ENCODE data around the gene OLIG3. TPM values are rescaled to one million over a fixed set of nuclear protein-coding genes. Genes with fewer than 3 reads are reported as not detected.

The OLIG3 gene
- total and polyA plus RNA-seq, 5 donors from 2014 or later, result not detected

GRCh38 chr6:137522831-137523230 is 28.6 kb upstream of the OLIG3 start:
- H3K9me3 Mint-ChIP-seq, result peaks cover 0 to 15% (median 1%) of the 10 kb centered on the region in 7 donors
- H3K27ac Mint-ChIP-seq, result no peak overlapping the region
- DNase-seq, result no peak
- Histone ChIP-seq H3K9me3 (ENCODE audit: control insufficient read depth in 2 of 2, low read length in 2 of 2) (peaks cover 9 to 14% of the 10 kb centered on the region in 2 experiments), H3K27ac (ENCODE audit: insufficient read depth, low read length, poor library complexity, severe bottlenecking) (no peak overlapping the region), H3K27me3 (ENCODE audit: control insufficient read depth, insufficient read depth, low read length) (peaks cover 30% of the 10 kb centered on the region), H3K4me1 (ENCODE audit: control insufficient read depth, insufficient read depth, low read length, poor library complexity, severe bottlenecking) (no peaks in the 10 kb centered on the region), H3K36me3 (ENCODE audit: control insufficient read depth, insufficient read depth, low read length) (no peaks in the 10 kb centered on the region), H3K4me3 (ENCODE audit: low read depth, low read length) (no peak overlapping the region)
- peaks cover 54% of the 10 kb centered on the region for H3K27me3 Mint-ChIP-seq
- H3K36me3 Mint-ChIP-seq, result no peaks in the 10 kb centered on the region
- H3K4me1 Mint-ChIP-seq, result peaks cover 0 to 7% (median 2%) of the 10 kb centered on the region in 4 donors
- no peak for ATAC-seq (ENCODE audit: low read depth in 2 of 2)
- H3K4me3 Mint-ChIP-seq, result no peak overlapping the region

- DNase-seq, result no peak
- Histone ChIP-seq H3K4me3 (ENCODE audit: low read depth, low read length) (no peak overlapping the region), H3K27me3 (ENCODE audit: control insufficient read depth, insufficient read depth, low read length) (peaks cover 35% of the 10 kb centered on the region), H3K4me1 (ENCODE audit: control insufficient read depth, insufficient read depth, low read length, poor library complexity, severe bottlenecking) (no peaks in the 10 kb centered on the region), H3K9me3 (ENCODE audit: control insufficient read depth in 2 of 2, low read length in 2 of 2) (peaks cover 9 to 14% of the 10 kb centered on the region in 2 experiments), H3K36me3 (ENCODE audit: control insufficient read depth, insufficient read depth, low read length) (no peaks in the 10 kb centered on the region), H3K27ac (ENCODE audit: insufficient read depth, low read length, poor library complexity, severe bottlenecking) (no peak overlapping the region)
- Mint-ChIP-seq H3K36me3 (no peaks in the 10 kb centered on the region), H3K27me3 (peaks cover 59% of the 10 kb centered on the region), H3K4me1 (peaks cover 0 to 7% (median 2%) of the 10 kb centered on the region in 4 donors), H3K4me3 (no peak overlapping the region), H3K9me3 (peaks cover 0 to 15% (median 1%) of the 10 kb centered on the region in 7 donors), H3K27ac (no peak overlapping the region)
- ATAC-seq (ENCODE audit: low read depth in 2 of 2), result no peak
Observed at GRCh38 chr6:137522198-137522798, 28.1 kb upstream of the OLIG3 start.

GRCh38 chr6:137520520-137520919 is 26.3 kb upstream of the OLIG3 start:
- Histone ChIP-seq H3K9me3 (ENCODE audit: control insufficient read depth in 2 of 2, low read length in 2 of 2) (peaks cover 0 to 4% of the 10 kb centered on the region in 2 experiments), H3K27ac (ENCODE audit: insufficient read depth, low read length, poor library complexity, severe bottlenecking) (no peak overlapping the region), H3K27me3 (ENCODE audit: control insufficient read depth, insufficient read depth, low read length) (peaks cover 41% of the 10 kb centered on the region), H3K4me3 (ENCODE audit: low read depth, low read length) (no peak overlapping the region), H3K36me3 (ENCODE audit: control insufficient read depth, insufficient read depth, low read length) (no peaks in the 10 kb centered on the region), H3K4me1 (ENCODE audit: control insufficient read depth, insufficient read depth, low read length, poor library complexity, severe bottlenecking) (no peaks in the 10 kb centered on the region)
- ATAC-seq (ENCODE audit: low read depth in 2 of 2) (no peak), DNase-seq (no peak)
- no peak overlapping the region for H3K4me3 Mint-ChIP-seq
- H3K4me1 Mint-ChIP-seq, result peaks cover 0 to 7% (median 2%) of the 10 kb centered on the region in 4 donors
- H3K27me3 Mint-ChIP-seq, result peaks cover 76% of the 10 kb centered on the region
- no peaks in the 10 kb centered on the region for H3K36me3 Mint-ChIP-seq
- no peak overlapping the region for H3K27ac Mint-ChIP-seq
- H3K9me3 Mint-ChIP-seq, result peaks cover 0 to 5% (median 0%) of the 10 kb centered on the region in 7 donors

DNA sequence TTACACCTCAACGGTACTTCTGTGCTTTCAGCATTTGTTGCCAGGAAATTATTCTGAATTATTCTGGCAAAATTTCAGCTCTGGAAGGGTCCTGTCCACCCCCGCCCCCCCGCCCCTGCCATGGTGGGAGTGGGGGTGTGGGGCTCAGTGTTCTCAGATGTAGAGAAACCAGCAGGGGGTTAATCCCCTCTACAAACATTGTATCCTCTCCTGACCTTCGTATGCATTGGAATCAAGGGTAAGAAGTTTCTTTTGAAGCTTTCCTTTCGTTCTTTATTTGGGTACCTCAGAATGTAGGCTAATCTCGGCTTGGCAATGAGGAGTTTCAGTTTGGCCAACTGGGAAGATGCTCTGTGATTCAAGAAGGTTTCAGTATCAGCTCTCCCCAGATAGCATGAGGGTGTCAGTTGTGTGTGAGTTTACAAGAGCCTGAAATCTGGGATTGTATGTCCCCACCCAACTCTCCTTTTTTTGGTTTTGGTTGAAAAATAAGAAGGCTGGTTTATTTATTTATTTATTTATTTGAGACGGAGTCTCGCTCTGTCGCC is 25.5 kb upstream of the OLIG3 start:
- no peak for ATAC-seq (ENCODE audit: low read depth in 2 of 2)
- Histone ChIP-seq H3K27ac (ENCODE audit: insufficient read depth, low read length, poor library complexity, severe bottlenecking) (no peak overlapping the region), H3K9me3 (ENCODE audit: control insufficient read depth in 2 of 2, low read length in 2 of 2) (no peaks in the 10 kb centered on the region), H3K36me3 (ENCODE audit: control insufficient read depth, insufficient read depth, low read length) (no peaks in the 10 kb centered on the region), H3K27me3 (ENCODE audit: control insufficient read depth, insufficient read depth, low read length) (peaks cover 46% of the 10 kb centered on the region), H3K4me1 (ENCODE audit: control insufficient read depth, insufficient read depth, low read length, poor library complexity, severe bottlenecking) (no peaks in the 10 kb centered on the region), H3K4me3 (ENCODE audit: low read depth, low read length) (no peak overlapping the region)
- Mint-ChIP-seq H3K27ac (no peak overlapping the region), H3K4me1 (peaks cover 0 to 7% (median 2%) of the 10 kb centered on the region in 4 donors), H3K36me3 (no peaks in the 10 kb centered on the region), H3K4me3 (no peak overlapping the region), H3K27me3 (peaks cover 84% of the 10 kb centered on the region), H3K9me3 (peaks cover 0 to 4% (median 0%) of the 10 kb centered on the region in 7 donors)
- no peak for DNase-seq

DNA sequence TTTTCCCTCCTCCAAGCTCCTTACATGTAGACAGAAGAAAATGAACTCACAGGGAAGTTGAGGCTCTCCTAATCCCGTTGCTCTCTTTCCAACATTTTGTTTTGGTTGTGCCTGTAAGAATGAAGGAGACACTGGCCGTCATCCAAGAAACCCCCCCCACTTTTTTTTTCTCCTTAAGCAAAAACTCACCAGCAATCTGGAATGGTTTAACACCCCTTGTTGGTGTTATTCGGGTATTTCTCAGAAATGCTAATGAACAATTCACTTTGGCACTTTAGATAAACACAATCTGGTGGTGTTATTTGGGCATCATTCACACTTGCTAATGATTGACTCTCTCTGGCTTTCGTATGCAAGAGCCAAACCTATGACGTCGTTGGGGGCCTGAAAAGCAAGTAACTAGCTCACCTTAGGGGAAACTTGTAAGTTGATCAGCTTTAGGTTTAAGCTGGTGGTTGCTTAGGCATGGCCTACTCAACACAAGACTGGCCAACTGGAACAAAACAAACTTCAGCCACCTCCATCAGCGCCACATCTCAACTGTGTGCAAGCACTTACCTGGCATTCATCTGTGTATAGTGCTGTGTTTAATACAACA is 24.3 kb upstream of the OLIG3 start:
- ATAC-seq (ENCODE audit: low read depth in 2 of 2), result no peak
- Mint-ChIP-seq H3K4me3 (no peak overlapping the region), H3K9me3 (peaks cover 0 to 4% (median 0%) of the 10 kb centered on the region in 7 donors), H3K27me3 (peaks cover 87% of the 10 kb centered on the region), H3K27ac (no peak overlapping the region), H3K36me3 (no peaks in the 10 kb centered on the region), H3K4me1 (peaks cover 0 to 7% (median 2%) of the 10 kb centered on the region in 4 donors)
- no peaks in the 10 kb centered on the region for H3K4me1 ChIP-seq (ENCODE audit: control insufficient read depth, insufficient read depth, low read length, poor library complexity, severe bottlenecking)
- H3K4me3 ChIP-seq (ENCODE audit: low read depth, low read length), result no peak overlapping the region
- H3K36me3 ChIP-seq (ENCODE audit: control insufficient read depth, insufficient read depth, low read length), result no peaks in the 10 kb centered on the region
- DNase-seq, result no peak
- no peaks in the 10 kb centered on the region for H3K9me3 ChIP-seq (ENCODE audit: control insufficient read depth in 2 of 2, low read length in 2 of 2)
- peaks cover 54% of the 10 kb centered on the region for H3K27me3 ChIP-seq (ENCODE audit: control insufficient read depth, insufficient read depth, low read length)
- H3K27ac ChIP-seq (ENCODE audit: insufficient read depth, low read length, poor library complexity, severe bottlenecking), result no peak overlapping the region

GRCh38 chr6:137514418-137514817 is 20.2 kb upstream of the OLIG3 start:
- Mint-ChIP-seq H3K36me3 (no peaks in the 10 kb centered on the region), H3K27ac (no peak overlapping the region), H3K4me1 (no peaks in the 10 kb centered on the region), H3K9me3 (peaks cover 0 to 16% (median 9%) of the 10 kb centered on the region in 7 donors), H3K4me3 (no peak overlapping the region), H3K27me3 (peaks cover 79% of the 10 kb centered on the region)
- no peaks in the 10 kb centered on the region for H3K36me3 ChIP-seq (ENCODE audit: control insufficient read depth, insufficient read depth, low read length)
- H3K4me3 ChIP-seq (ENCODE audit: low read depth, low read length), result no peak overlapping the region
- no peak for ATAC-seq (ENCODE audit: low read depth in 2 of 2)
- H3K27ac ChIP-seq (ENCODE audit: insufficient read depth, low read length, poor library complexity, severe bottlenecking), result no peak overlapping the region
- H3K4me1 ChIP-seq (ENCODE audit: control insufficient read depth, insufficient read depth, low read length, poor library complexity, severe bottlenecking), result no peaks in the 10 kb centered on the region
- peaks cover 10 to 13% of the 10 kb centered on the region in 2 experiments for H3K9me3 ChIP-seq (ENCODE audit: control insufficient read depth in 2 of 2, low read length in 2 of 2)
- no peak for DNase-seq
- H3K27me3 ChIP-seq (ENCODE audit: control insufficient read depth, insufficient read depth, low read length), result peaks cover 61% of the 10 kb centered on the region

GRCh38 chr6:137512757-137513605 is 18.8 kb upstream of the OLIG3 start:
- Mint-ChIP-seq H3K36me3 (no peaks in the 10 kb centered on the region), H3K4me3 (no peak overlapping the region), H3K27me3 (peaks cover 74% of the 10 kb centered on the region), H3K27ac (no peak overlapping the region), H3K4me1 (no peaks in the 10 kb centered on the region), H3K9me3 (peaks cover 2 to 18% (median 9%) of the 10 kb centered on the region in 7 donors)
- no peak overlapping the region for H3K4me3 ChIP-seq (ENCODE audit: low read depth, low read length)
- no peaks in the 10 kb centered on the region for H3K36me3 ChIP-seq (ENCODE audit: control insufficient read depth, insufficient read depth, low read length)
- no peak for DNase-seq
- H3K27me3 ChIP-seq (ENCODE audit: control insufficient read depth, insufficient read depth, low read length), result peaks cover 59% of the 10 kb centered on the region
- peaks cover 10 to 13% of the 10 kb centered on the region in 2 experiments for H3K9me3 ChIP-seq (ENCODE audit: control insufficient read depth in 2 of 2, low read length in 2 of 2)
- ATAC-seq (ENCODE audit: low read depth in 2 of 2), result no peak
- H3K4me1 ChIP-seq (ENCODE audit: control insufficient read depth, insufficient read depth, low read length, poor library complexity, severe bottlenecking), result no peaks in the 10 kb centered on the region
- H3K27ac ChIP-seq (ENCODE audit: insufficient read depth, low read length, poor library complexity, severe bottlenecking), result no peak overlapping the region

Data from CD4-positive, CD25-positive, alpha-beta regulatory T cell (primary cell).